Thymus (tissue), 11 donors: ENCODE measurements around the gene AJM1. TPM values are rescaled to one million over a fixed set of nuclear protein-coding genes. Genes with fewer than 3 reads are reported as not detected.
"Not testable (repeated sequence)": the region's sequence is repeated elsewhere in the genome, so short reads cannot be mapped to it uniquely, and the experiment has no call there.

Experiments
- DNase-seq, 9 donors: peaks; one replicate each; pipeline ENCODE4 v3.0.0-alpha.2; 2013; ENCODE audit warnings: low spot score in 9 of 9, low read depth in 6 of 9, missing footprints in 1 of 9
- H3K27ac ChIP-seq, 2 donors: one replicate each; pipeline ENCODE4 v1.5.1; 2013; ENCODE audit warnings: control low read depth in 1 of 2, low read depth in 1 of 2, low read length in 1 of 2, mild to moderate bottlenecking in 1 of 2, moderate library complexity in 1 of 2
- H3K27me3 ChIP-seq, 2 donors: one replicate each; pipeline ENCODE4 v1.5.1; 2013; ENCODE audit warnings: low read length in 1 of 2; ENCODE audit not compliant: control insufficient read depth in 2 of 2, insufficient read depth in 1 of 2
- H3K36me3 ChIP-seq, 2 donors: one replicate each; pipeline ENCODE4 v1.5.1; 2013; ENCODE audit warnings: low read length in 1 of 2, mild to moderate bottlenecking in 1 of 2, moderate library complexity in 1 of 2; ENCODE audit not compliant: control insufficient read depth in 2 of 2, insufficient read depth in 2 of 2
- H3K4me1 ChIP-seq, 2 donors: one replicate each; pipeline ENCODE4 v1.5.1; 2013; ENCODE audit warnings: low read length in 2 of 2; ENCODE audit not compliant: control insufficient read depth in 2 of 2, insufficient read depth in 2 of 2
- H3K4me3 ChIP-seq, 2 donors: one replicate each; pipeline ENCODE4 v1.5.1; 2013; ENCODE audit warnings: low read length in 2 of 2, control low read depth in 1 of 2, mild to moderate bottlenecking in 1 of 2
- H3K9me3 ChIP-seq, 2 donors: one replicate each; pipeline ENCODE4 v1.5.1; 2013; ENCODE audit warnings: low read length in 1 of 2, mild to moderate bottlenecking in 1 of 2; ENCODE audit not compliant: control insufficient read depth in 2 of 2, insufficient read depth in 1 of 2
- WGBS: extraction: QIAGEN DNeasy Blood & Tissue Kit; methylation state at CpG from one replicate; pipeline ENCODE4 v1.1.7; 2013; 5-methylcytosine and 5-hydroxymethylcytosine counted together
- polyA plus RNA-seq: library from polyadenylated mRNA; stranded (reverse); fragments of 200-250 nt; gene quantifications from one replicate; pipeline ENCODE4 v1.2.3, GENCODE V29; 2013
- total RNA-seq: library from RNA; stranded (reverse); fragments of 120-200 nt; gene quantifications from one replicate; pipeline ENCODE4 v1.2.4, GENCODE V29; 2013
- donor health status: healthy.

AJM1 gene
- total and polyA plus RNA-seq, 2 donors, result 0.42 to 1.8 TPM

- Histone ChIP-seq H3K27me3 (no peaks in the 10 kb centered on the region), H3K36me3 (peaks cover 80 to 88% of the 10 kb centered on the region in 2 donors), H3K4me3 (no peak overlapping the region), H3K9me3 (peaks cover 0 to 2% of the 10 kb centered on the region in 2 donors), H3K27ac (no peak overlapping the region), H3K4me1 (no peaks in the 10 kb centered on the region)
- no peak for DNase-seq
- 97% methylated on average over 31 of the region's 31 CpGs for WGBS
Measured at GRCh38 chr9:136828474-136829140, 13.7 kb upstream of the AJM1 start.

GRCh38 chr9:136829412-136829811 lies 12.9 kb upstream of the AJM1 start:
- DNase-seq, result no peak

GRCh38 chr9:136829981-136830885 lies 12.0 kb upstream of the AJM1 start:
- Histone ChIP-seq H3K4me1 (no peaks in the 10 kb centered on the region), H3K9me3 (peaks cover 0 to 2% of the 10 kb centered on the region in 2 donors), H3K27ac (no peak overlapping the region), H3K4me3 (no peak overlapping the region), H3K36me3 (peaks cover 71 to 80% of the 10 kb centered on the region in 2 donors), H3K27me3 (no peaks in the 10 kb centered on the region)
- DNase-seq, result no peak
- 96% methylated on average over 41 of the region's 41 CpGs for whole genome bisulfite sequencing

More at GRCh38 chr9:136829412-136829811, 12.9 kb upstream of the AJM1 start:
- Histone ChIP-seq H3K4me3 (no peak overlapping the region), H3K27me3 (no peaks in the 10 kb centered on the region), H3K27ac (no peak overlapping the region), H3K36me3 (peaks cover 78 to 86% of the 10 kb centered on the region in 2 donors), H3K4me1 (no peaks in the 10 kb centered on the region), H3K9me3 (peaks cover 0 to 2% of the 10 kb centered on the region in 2 donors)
- WGBS, result 97% methylated on average over 14 of the region's 14 CpGs

- Histone ChIP-seq H3K4me3 (no peak overlapping the region), H3K9me3 (no peaks in the 10 kb centered on the region), H3K36me3 (peaks cover 63 to 79% of the 10 kb centered on the region in 2 donors), H3K27ac (no peak overlapping the region), H3K27me3 (no peaks in the 10 kb centered on the region), H3K4me1 (no peaks in the 10 kb centered on the region)
- 96% methylated on average over 30 of the region's 30 CpGs for WGBS
- DNase-seq, result no peak
Measured at GRCh38 chr9:136831002-136831719, 11.1 kb upstream of the AJM1 start.

GRCh38 chr9:136831720-136832104 lies 10.6 kb upstream of the AJM1 start:
- 97% methylated on average over 23 of the region's 23 CpGs for WGBS
- no peaks in the 10 kb centered on the region for H3K4me1 ChIP-seq
- no peak for DNase-seq
- H3K9me3 ChIP-seq, result no peaks in the 10 kb centered on the region
- H3K27ac ChIP-seq, result no peak overlapping the region
- H3K4me3 ChIP-seq, result no peak overlapping the region
- H3K27me3 ChIP-seq, result no peaks in the 10 kb centered on the region
- H3K36me3 ChIP-seq, result peaks cover 59 to 81% of the 10 kb centered on the region in 2 donors

GRCh38 chr9:136832581-136832980 lies 9.7 kb upstream of the AJM1 start:
- Histone ChIP-seq H3K4me1 (no peaks in the 10 kb centered on the region), H3K9me3 (no peaks in the 10 kb centered on the region), H3K36me3 (peaks cover 52 to 80% of the 10 kb centered on the region in 2 donors), H3K27me3 (no peaks in the 10 kb centered on the region), H3K4me3 (no peak overlapping the region), H3K27ac (no peak overlapping the region)
- DNase-seq, result no peak
- WGBS, result over 99% methylated on average over 9 of the region's 9 CpGs

GRCh38 chr9:136833381-136834048 lies 8.8 kb upstream of the AJM1 start:
- not testable (repeated sequence) for H3K27ac ChIP-seq, DNase-seq, H3K9me3 ChIP-seq, H3K27me3 ChIP-seq, H3K4me3 ChIP-seq, H3K4me1 ChIP-seq
- peaks cover 51 to 81% of the 10 kb centered on the region in 2 donors for H3K36me3 ChIP-seq
- WGBS, result 97% methylated on average over 16 of the region's 16 CpGs

GRCh38 chr9:136835162-136835931 lies 6.9 kb upstream of the AJM1 start:
- Histone ChIP-seq H3K4me3 (no peak overlapping the region), H3K36me3 (peaks cover 45 to 81% of the 10 kb centered on the region in 2 donors), H3K27me3 (no peaks in the 10 kb centered on the region), H3K27ac (no peak overlapping the region), H3K9me3 (no peaks in the 10 kb centered on the region), H3K4me1 (no peaks in the 10 kb centered on the region)
- no peak for DNase-seq
- 97% methylated on average over 36 of the region's 36 CpGs for WGBS
